GM12891 (cell line): ENCODE results near the gene YTHDF2.

Experiments
- POLR2A ChIP-seq: IDR thresholded peaks from 2 replicates; pipeline ENCODE4 v1.6.1; 2011; ENCODE audit warnings: low read depth, low read length, control low read depth
- POLR2AphosphoS5 ChIP-seq: IDR thresholded peaks from 2 replicates; pipeline ENCODE4 v1.6.1; 2011; ENCODE audit warnings: low read depth, low read length, control low read depth
- POU2F2 ChIP-seq: IDR thresholded peaks from 2 replicates; pipeline ENCODE4 v1.6.1; 2011; ENCODE audit warnings: low read depth, mild to moderate bottlenecking, control low read depth, low read length, moderate library complexity
- TAF1 ChIP-seq: IDR thresholded peaks from 2 replicates; pipeline ENCODE4 v1.6.1; 2011; ENCODE audit warnings: low read depth, low read length, control low read depth

DNA sequence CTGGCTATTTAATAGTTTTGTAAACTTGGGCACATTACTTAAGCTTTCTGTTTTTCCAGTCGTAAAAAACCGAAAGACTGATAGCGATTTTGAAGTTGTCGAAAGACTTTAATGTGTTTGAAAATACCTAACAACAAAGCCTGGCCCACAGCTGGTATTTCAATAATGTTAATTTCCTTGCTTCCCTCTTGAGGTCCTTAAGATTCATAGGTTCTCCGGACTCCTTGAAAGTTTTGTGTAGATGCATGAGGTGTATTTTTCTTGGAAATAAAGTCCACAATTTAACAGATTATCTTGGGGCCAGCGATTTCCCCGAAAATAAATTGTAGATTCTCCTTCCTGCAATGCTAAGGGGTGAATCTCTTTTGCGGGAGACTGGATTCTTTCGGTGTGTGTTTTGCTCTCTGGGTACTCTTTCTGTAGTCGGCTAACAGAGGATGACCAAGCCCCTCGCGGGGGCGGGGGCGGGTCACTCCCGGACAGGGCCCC lies 735 bp upstream of the YTHDF2 start:
- no peak for TF ChIP-seq TAF1
- TF ChIP-seq POLR2AphosphoS5 = no peak
- TF ChIP-seq POLR2A = no peak
- TF ChIP-seq POU2F2 = no peak
